Astrocyte of the cerebellum (primary cell): ENCODE data around the gene SORCS2.

Experiments
- DNase-seq: peaks from one replicate; pipeline ENCODE4 v3.0.0-alpha.2; 2011; ENCODE audit warnings: low read depth
- H3K4me3 ChIP-seq: 2 replicates; pipeline ENCODE4 v1.5.1; 2011; ENCODE audit warnings: mild to moderate bottlenecking, low read depth, low read length, moderate library complexity
- CTCF ChIP-seq: IDR thresholded peaks from 2 replicates; pipeline ENCODE4 v1.5.1; 2012; ENCODE audit warnings: low read length, low read depth, moderate library complexity, mild to moderate bottlenecking; ENCODE audit errors: missing control alignments
- in situ Hi-C: cut with HindIII; loops from 2 replicates; pipeline ENCODE4 v1.10.0; 2017; ENCODE audit warnings: low sequenced_read_pairs

The SORCS2 gene

GRCh38 chr4:7313991-7314390 lies 121.7 kb downstream of the SORCS2 start:
- no peak for DNase-seq
- no peak overlapping the region for H3K4me3 ChIP-seq
- in situ Hi-C loops = no loop called here
- no peak for TF ChIP-seq CTCF

- in situ Hi-C loops = no loop called here
- TF ChIP-seq CTCF = no peak
- DNase-seq = no peak
- no peak overlapping the region for H3K4me3 ChIP-seq
Observed at GRCh38 chr4:7315286-7315685, 122.9 kb downstream of the SORCS2 start.

GRCh38 chr4:7315935-7316334 lies 123.6 kb downstream of the SORCS2 start:
- H3K4me3 ChIP-seq = no peak overlapping the region
- no peak for DNase-seq
- TF ChIP-seq CTCF = no peak
- in situ Hi-C loops = no loop called here

- TF ChIP-seq CTCF = no peak
- in situ Hi-C loops = no loop called here
- H3K4me3 ChIP-seq = no peak overlapping the region
- no peak for DNase-seq
Observed at GRCh38 chr4:7319024-7319423, 126.7 kb downstream of the SORCS2 start.

GRCh38 chr4:7320206-7320797 lies 128.0 kb downstream of the SORCS2 start:
- in situ Hi-C loops = no loop called here
- no peak overlapping the region for H3K4me3 ChIP-seq
- TF ChIP-seq CTCF = no peak
- DNase-seq = no peak

- no peak for DNase-seq
- no peak for TF ChIP-seq CTCF
- H3K4me3 ChIP-seq = no peak overlapping the region
- in situ Hi-C loops = no loop called here
Observed at GRCh38 chr4:7322166-7322991, 130.0 kb downstream of the SORCS2 start.
